Sciatic nerve (tissue), 2 donors: ENCODE measurements around the gene SNCG. TPM values are rescaled to one million over a fixed set of nuclear protein-coding genes. Genes with fewer than 3 reads are reported as not detected.
"Not testable (repeated sequence)": the region's sequence is repeated elsewhere in the genome, so short reads cannot be mapped to it uniquely, and the experiment has no call there.

Experiments
- ATAC-seq: fragments of 200-7000 bp; cut with Tn5 transposase; one replicate; pipeline ENCODE4 v1.9.1; 2020; ENCODE audit warnings: mild to moderate bottlenecking, moderate library complexity
- DNase-seq: peaks from one replicate; pipeline ENCODE4 v3.0.0-alpha.2; 2020; ENCODE audit warnings: low spot score
- intact Hi-C: fragments of 100-400 bp; cut with DNase I; formaldehyde crosslinking; loops from one replicate; pipeline ENCODE4 v1.14.2; 2022
- total RNA-seq: library from RNA; stranded (reverse); fragmentation: NEBNext Ultra II Directional; extraction: Animal tissue kit (Norgen Biotek cat#: 25700); gene quantifications from one replicate; pipeline ENCODE4 v1.2.1, GENCODE V29; 2021
- donor health status: DM: no; HTN: no; CAD: no.
- donor health status: DM: no; HTN: no; CAD: no.

Gene SNCG
- total RNA-seq, 1 donor from 2014 or later: 132 TPM

DNA sequence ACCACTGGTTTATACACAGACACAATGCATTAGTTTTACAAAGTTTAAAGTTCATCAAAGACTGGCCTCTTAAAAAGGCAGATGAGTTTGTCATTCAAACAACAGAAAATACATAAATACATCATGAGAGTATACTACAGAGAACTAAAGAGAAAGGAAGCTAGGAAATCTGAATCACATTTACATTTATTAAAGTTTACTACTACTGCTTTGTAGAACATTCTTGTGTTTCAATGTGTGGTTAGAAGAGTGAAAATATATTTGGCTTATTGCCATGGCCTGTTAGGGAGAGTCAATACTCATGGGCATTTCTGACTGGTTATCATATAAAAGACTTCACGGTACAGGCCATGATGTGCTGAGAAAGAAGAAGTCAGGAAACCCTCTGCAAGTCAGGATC is 48.7 kb downstream of the SNCG start:
- ATAC-seq, DNase-seq, intact Hi-C loops: not testable (repeated sequence)

DNA sequence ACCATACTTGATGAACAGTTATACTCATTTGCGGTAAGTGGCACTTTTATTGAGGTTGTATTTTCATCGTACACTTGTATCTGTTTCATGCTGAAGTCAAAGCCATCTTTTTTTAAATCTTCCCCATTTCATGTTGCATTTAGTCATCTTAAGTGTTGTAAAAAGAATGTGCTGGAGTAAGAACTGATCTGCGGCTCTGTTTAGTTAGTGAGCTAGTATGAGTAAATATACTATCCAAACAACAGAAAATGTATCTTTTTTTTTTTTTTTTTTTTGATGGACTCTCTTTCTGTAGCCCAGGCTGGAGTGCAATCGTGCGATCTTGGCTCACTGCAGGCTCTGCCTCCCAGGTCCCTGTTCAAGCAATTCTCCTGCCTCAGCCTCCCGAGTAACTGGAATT is 49.3 kb downstream of the SNCG start:
- intact Hi-C loops, DNase-seq, ATAC-seq: not testable (repeated sequence)

DNA sequence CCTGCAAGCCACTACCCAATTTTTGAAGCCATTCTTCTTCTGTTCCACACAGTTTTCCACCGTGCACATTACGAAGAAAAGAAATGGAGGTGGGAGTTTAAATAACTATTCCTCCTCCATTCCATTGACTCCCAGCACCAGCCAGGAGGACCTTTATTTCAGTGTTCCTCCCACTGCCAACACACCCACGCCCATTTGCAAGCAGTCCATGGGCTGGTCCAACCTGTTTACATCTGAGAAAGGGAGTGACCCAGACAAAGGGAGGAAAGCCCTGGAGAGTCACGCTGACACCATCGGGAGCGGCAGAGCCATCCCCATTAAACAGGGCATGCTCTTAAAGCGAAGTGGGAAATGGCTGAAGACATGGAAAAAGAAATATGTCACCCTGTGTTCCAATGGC is 49.9 kb downstream of the SNCG start:
- ATAC-seq, intact Hi-C loops, DNase-seq: not testable (repeated sequence)

DNA sequence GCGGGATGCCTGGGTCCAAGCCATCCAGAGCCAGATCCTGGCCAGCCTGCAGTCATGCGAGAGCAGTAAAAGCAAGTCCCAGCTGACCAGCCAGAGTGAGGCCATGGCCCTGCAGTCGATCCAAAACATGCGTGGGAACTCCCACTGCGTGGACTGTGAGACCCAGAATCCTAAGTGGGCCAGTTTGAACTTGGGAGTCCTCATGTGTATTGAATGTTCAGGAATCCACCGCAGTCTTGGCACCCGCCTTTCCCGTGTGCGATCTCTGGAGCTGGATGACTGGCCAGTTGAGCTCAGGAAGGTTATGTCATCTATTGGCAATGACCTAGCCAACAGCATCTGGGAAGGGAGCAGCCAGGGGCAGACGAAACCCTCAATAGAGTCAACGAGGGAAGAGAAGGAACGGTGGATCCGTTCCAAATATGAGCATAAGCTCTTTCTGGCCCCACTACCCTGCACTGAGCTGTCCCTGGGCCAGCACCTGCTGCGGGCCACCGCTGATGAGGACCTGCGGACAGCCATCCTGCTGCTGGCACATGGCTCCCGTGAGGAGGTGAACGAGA is 50.8 kb downstream of the SNCG start:
- DNase-seq, ATAC-seq, intact Hi-C loops: not testable (repeated sequence)

Other genes starting within 250 kb of the SNCG start
- 76.0 TPM for gene BMPR1A, start 202.0 kb upstream of the SNCG start, total RNA-seq
- 66.2 TPM for gene MMRN2, start 984 bp upstream of the SNCG start, total RNA-seq
- gene ADIRF, start 9.9 kb downstream of the SNCG start, total RNA-seq: 599 TPM
- not detected for gene FAM25A, start 61.7 kb downstream of the SNCG start, total RNA-seq
- 141 TPM for gene GLUD1, start 136.2 kb downstream of the SNCG start, total RNA-seq
- gene SHLD2, start 136.6 kb downstream of the SNCG start, total RNA-seq: 25.8 TPM